Neural progenitor cell (in vitro differentiated cells): ENCODE results near the gene ZNF148.

Experiments used
- EZH2 ChIP-seq: fragments of 200-600 bp; sonication (generic); IDR thresholded peaks from 2 replicates; pipeline ENCODE4 v1.6.1; 2017; ENCODE audit warnings: antibody characterized with exemption, mild to moderate bottlenecking, moderate library complexity
- TF ChIP-seq, protein P1 (sequence below): fragments of 200-600 bp; sonication (generic); IDR thresholded peaks from 2 replicates; pipeline ENCODE4 v1.5.1; 2017; ENCODE audit warnings: antibody characterized with exemption, mild to moderate bottlenecking

DNA sequence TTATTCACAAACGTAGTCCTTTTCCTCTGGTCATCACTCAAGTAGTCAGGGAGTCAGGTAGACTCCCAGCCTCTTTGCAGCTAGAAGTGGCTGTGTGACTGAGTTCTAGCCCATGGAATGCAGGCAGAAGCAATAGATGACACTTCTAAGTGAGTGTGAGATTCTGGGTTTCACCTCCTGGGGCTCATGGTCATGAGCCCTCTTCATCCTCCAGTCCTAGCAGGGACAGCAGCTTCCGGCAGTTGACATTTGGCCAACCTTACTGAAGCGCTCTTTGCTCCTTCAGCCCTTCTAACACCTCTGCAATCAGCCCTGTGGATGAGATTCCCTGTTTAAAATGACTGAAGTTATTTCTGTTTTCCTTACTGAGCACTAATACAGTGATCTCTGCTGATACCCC, 184.3 kb downstream of the ZNF148 start:
- TF ChIP-seq, protein P1, sequence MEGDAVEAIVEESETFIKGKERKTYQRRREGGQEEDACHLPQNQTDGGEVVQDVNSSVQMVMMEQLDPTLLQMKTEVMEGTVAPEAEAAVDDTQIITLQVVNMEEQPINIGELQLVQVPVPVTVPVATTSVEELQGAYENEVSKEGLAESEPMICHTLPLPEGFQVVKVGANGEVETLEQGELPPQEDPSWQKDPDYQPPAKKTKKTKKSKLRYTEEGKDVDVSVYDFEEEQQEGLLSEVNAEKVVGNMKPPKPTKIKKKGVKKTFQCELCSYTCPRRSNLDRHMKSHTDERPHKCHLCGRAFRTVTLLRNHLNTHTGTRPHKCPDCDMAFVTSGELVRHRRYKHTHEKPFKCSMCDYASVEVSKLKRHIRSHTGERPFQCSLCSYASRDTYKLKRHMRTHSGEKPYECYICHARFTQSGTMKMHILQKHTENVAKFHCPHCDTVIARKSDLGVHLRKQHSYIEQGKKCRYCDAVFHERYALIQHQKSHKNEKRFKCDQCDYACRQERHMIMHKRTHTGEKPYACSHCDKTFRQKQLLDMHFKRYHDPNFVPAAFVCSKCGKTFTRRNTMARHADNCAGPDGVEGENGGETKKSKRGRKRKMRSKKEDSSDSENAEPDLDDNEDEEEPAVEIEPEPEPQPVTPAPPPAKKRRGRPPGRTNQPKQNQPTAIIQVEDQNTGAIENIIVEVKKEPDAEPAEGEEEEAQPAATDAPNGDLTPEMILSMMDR = no peak
- no peak for TF ChIP-seq EZH2
